Neuronal stem cell (in vitro differentiated cells): ENCODE measurements around the gene SCG2.

Experiments
- DNase-seq: peaks from one replicate; pipeline ENCODE4 v3.0.0-alpha.2; 2013; ENCODE audit warnings: low spot score
- H2AFZ ChIP-seq: one replicate; pipeline ENCODE4 v1.6.1; 2013; ENCODE audit warnings: mild to moderate bottlenecking, low read length, inconsistent platforms
- H2AK5ac ChIP-seq: 2 replicates; pipeline ENCODE4 v1.6.1; 2013; ENCODE audit warnings: low read depth, mild to moderate bottlenecking, inconsistent platforms, low read length, moderate library complexity, mixed read lengths
- H2BK120ac ChIP-seq: 2 replicates; pipeline ENCODE4 v1.6.1; 2013; ENCODE audit warnings: low read depth, mild to moderate bottlenecking, inconsistent platforms, low read length, moderate library complexity, mixed read lengths
- H2BK12ac ChIP-seq: one replicate; pipeline ENCODE4 v1.6.1; 2013; ENCODE audit warnings: low read length, inconsistent platforms
- H2BK15ac ChIP-seq: 2 replicates; pipeline ENCODE4 v1.6.1; 2013; ENCODE audit warnings: mild to moderate bottlenecking, low read length, inconsistent platforms, mixed read lengths
- H2BK5ac ChIP-seq: one replicate; pipeline ENCODE4 v1.6.1; 2013; ENCODE audit warnings: inconsistent platforms, mild to moderate bottlenecking, low read length, moderate library complexity
- H3K14ac ChIP-seq: one replicate; pipeline ENCODE4 v1.6.1; 2013; ENCODE audit warnings: low read length, inconsistent platforms
- H3K18ac ChIP-seq: 2 replicates; pipeline ENCODE4 v1.6.1; 2013; ENCODE audit warnings: low read length, inconsistent platforms
- H3K23ac ChIP-seq: 2 replicates; pipeline ENCODE4 v1.6.1; 2013; ENCODE audit warnings: low read depth, mild to moderate bottlenecking, mixed read lengths, low read length, inconsistent platforms; ENCODE audit not compliant: poor library complexity
- H3K27ac ChIP-seq: replicated peaks from 3 replicates; pipeline ENCODE4 v1.5.1; 2013; ENCODE audit warnings: low read length, inconsistent platforms
- H3K27me3 ChIP-seq, 3 experiments: 2 replicates each; pipeline ENCODE4 v1.6.1; 2013; ENCODE audit warnings: low read length in 3 of 3, mild to moderate bottlenecking in 2 of 3, inconsistent platforms in 1 of 3, low read depth in 1 of 3, mixed read lengths in 1 of 3, moderate library complexity in 1 of 3; ENCODE audit not compliant: control insufficient read depth in 3 of 3, insufficient read depth in 3 of 3
- H3K36me3 ChIP-seq, 2 donors: replicated peaks in 1 of 2; 2 replicates each; pipeline ENCODE4 v1.6.1; 2013; ENCODE audit warnings: low read length in 2 of 2; ENCODE audit not compliant: control insufficient read depth in 2 of 2, insufficient read depth in 2 of 2
- H3K4ac ChIP-seq: 2 replicates; pipeline ENCODE4 v1.6.1; 2013; ENCODE audit warnings: inconsistent platforms, mild to moderate bottlenecking, low read length, moderate library complexity
- H3K4me1 ChIP-seq, 2 donors: 1 replicate in 1 of 2; 2 replicates in 1 of 2; pipeline ENCODE4 v1.6.1; 2013; ENCODE audit warnings: low read length in 2 of 2, low read depth in 1 of 2; ENCODE audit not compliant: control insufficient read depth in 2 of 2, insufficient read depth in 1 of 2
- H3K4me2 ChIP-seq: one replicate; pipeline ENCODE4 v1.6.1; 2013; ENCODE audit warnings: mild to moderate bottlenecking, low read length, inconsistent platforms; ENCODE audit not compliant: insufficient read depth, poor library complexity, severe bottlenecking
- H3K4me3 ChIP-seq, 2 donors: 2 replicates each; pipeline ENCODE4 v1.5.1; 2013; ENCODE audit warnings: low read length in 2 of 2, mild to moderate bottlenecking in 2 of 2, inconsistent platforms in 1 of 2, moderate library complexity in 1 of 2
- H3K79me1 ChIP-seq: one replicate; pipeline ENCODE4 v1.6.1; 2013; ENCODE audit warnings: low read depth, mild to moderate bottlenecking, inconsistent platforms, low read length, moderate library complexity
- H3K9ac ChIP-seq: one replicate; pipeline ENCODE4 v1.6.1; 2013; ENCODE audit warnings: mild to moderate bottlenecking, low read depth, low read length, inconsistent platforms; ENCODE audit not compliant: poor library complexity
- H3K9me3 ChIP-seq, 2 donors: replicated peaks in 1 of 2; 2 replicates each; pipeline versions ENCODE3 to v1.6.1; 2013; ENCODE audit warnings: low read length in 2 of 2, mild to moderate bottlenecking in 2 of 2, inconsistent platforms in 1 of 2, low read depth in 1 of 2, mixed read lengths in 1 of 2, moderate library complexity in 1 of 2; ENCODE audit not compliant: control insufficient read depth in 2 of 2, insufficient read depth in 1 of 2
- H4K8ac ChIP-seq: one replicate; pipeline ENCODE4 v1.6.1; 2013; ENCODE audit warnings: low read depth, mild to moderate bottlenecking, inconsistent platforms, low read length, moderate library complexity
- H4K91ac ChIP-seq: one replicate; pipeline ENCODE4 v1.6.1; 2013; ENCODE audit warnings: low read length, low read depth, mild to moderate bottlenecking, inconsistent platforms; ENCODE audit not compliant: poor library complexity
- WGBS, 2 donors: extraction: QIAGEN DNeasy Blood & Tissue Kit; methylation state at CpG; one replicate each; pipeline ENCODE4 v1.1.7; 2013; ENCODE audit warnings: missing lambda C conversion rate in 2 of 2, mixed read lengths in 1 of 2; ENCODE audit not compliant: insufficient read length in 2 of 2, insufficient replicate concordance in 1 of 2; ENCODE audit errors: extremely low coverage in 2 of 2; 5-methylcytosine and 5-hydroxymethylcytosine counted together

SCG2 gene

GRCh38 chr2:223590964-223591363 is 11.2 kb downstream of the SCG2 start:
- Histone ChIP-seq H3K14ac (no peak overlapping the region), H3K18ac (no peak overlapping the region), H3K9ac (no peak overlapping the region), H3K36me3 (no peaks in the 10 kb centered on the region), H4K8ac (no peak overlapping the region), H4K91ac (no peak overlapping the region), H3K27ac (no peak overlapping the region), H2BK12ac (no peak overlapping the region), H3K4me3 (no peak overlapping the region), H3K23ac (no peak overlapping the region), H3K4ac (no peak overlapping the region), H2BK5ac (no peak overlapping the region), H2AFZ (no peak overlapping the region), H3K4me1 (peaks cover 4 to 32% of the 10 kb centered on the region in 2 donors), H3K9me3 (no peaks in the 10 kb centered on the region), H2BK120ac (no peak overlapping the region), H3K4me2 (no peak overlapping the region), H2AK5ac (no peak overlapping the region), H3K79me1 (no peaks in the 10 kb centered on the region), H2BK15ac (no peak overlapping the region), H3K27me3 (no peaks in the 10 kb centered on the region)
- no peak for DNase-seq

DNA sequence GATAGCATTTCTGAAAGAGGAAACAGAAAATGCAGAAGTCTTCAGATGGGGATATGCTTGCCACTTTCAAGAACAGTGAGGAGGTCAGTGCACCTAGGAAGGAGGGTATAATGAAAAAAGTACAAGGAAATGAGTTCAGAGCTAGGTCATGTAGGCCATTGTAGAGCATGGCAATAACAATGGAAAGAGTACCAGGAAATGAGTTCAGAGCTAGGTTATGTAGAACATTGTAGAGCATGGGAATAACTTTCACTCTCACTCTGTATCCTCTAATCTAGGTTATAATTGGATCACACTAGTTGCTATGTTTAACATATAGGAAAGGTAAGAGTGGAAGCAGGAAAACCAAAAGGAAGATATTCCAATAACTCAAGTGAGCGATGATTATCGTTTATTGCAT is 12.3 kb downstream of the SCG2 start:
- no peaks in the 10 kb centered on the region for H3K36me3 ChIP-seq
- no peaks in the 10 kb centered on the region for H3K27me3 ChIP-seq
- no peak overlapping the region for H2AK5ac ChIP-seq
- no peak overlapping the region for H3K9ac ChIP-seq
- H3K9me3 ChIP-seq: no peaks in the 10 kb centered on the region
- H3K4me2 ChIP-seq: no peak overlapping the region
- no peaks in the 10 kb centered on the region for H3K79me1 ChIP-seq
- no peak for DNase-seq
- H2BK120ac ChIP-seq: no peak overlapping the region
- no peak overlapping the region for H3K18ac ChIP-seq
- no peak overlapping the region for H3K23ac ChIP-seq
- no peak overlapping the region for H3K27ac ChIP-seq
- no peak overlapping the region for H2AFZ ChIP-seq
- no peak overlapping the region for H3K4ac ChIP-seq
- H3K4me1 ChIP-seq: peaks cover 6 to 40% of the 10 kb centered on the region in 2 donors
- no CpG with 5 or more reads among the region's 2 CpGs for WGBS, 2 donors
- no peak overlapping the region for H2BK12ac ChIP-seq
- no peak overlapping the region for H3K14ac ChIP-seq
- no peak overlapping the region for H2BK15ac ChIP-seq
- no peak overlapping the region for H3K4me3 ChIP-seq
- no peak overlapping the region for H4K91ac ChIP-seq
- H4K8ac ChIP-seq: no peak overlapping the region
- no peak overlapping the region for H2BK5ac ChIP-seq

DNA sequence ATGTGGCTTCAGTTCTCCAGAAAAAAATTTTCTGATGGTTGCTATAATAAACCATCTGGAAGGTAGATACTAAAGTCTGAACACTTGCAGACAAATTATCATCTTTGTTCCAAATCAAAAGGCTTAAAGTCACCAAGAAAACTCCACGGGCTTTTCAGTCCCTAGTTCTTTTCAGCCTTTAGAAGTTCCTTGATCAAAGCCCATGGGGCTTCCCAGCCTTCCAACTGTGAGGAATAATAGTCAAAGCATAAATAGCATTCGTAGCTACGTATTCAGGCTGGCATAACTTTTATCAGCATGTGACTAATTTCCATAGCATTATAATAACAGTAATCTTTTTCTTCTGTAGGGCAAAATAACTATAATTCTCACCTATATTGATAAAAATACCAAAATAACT is 13.9 kb downstream of the SCG2 start:
- Histone ChIP-seq H2BK5ac (no peak overlapping the region), H2BK120ac (no peak overlapping the region), H3K4ac (no peak overlapping the region), H3K79me1 (no peaks in the 10 kb centered on the region), H3K4me1 (peaks cover 6 to 40% of the 10 kb centered on the region in 2 donors), H2AK5ac (no peak overlapping the region), H3K18ac (no peak overlapping the region), H3K4me3 (no peak overlapping the region), H4K8ac (no peak overlapping the region), H3K27me3 (no peaks in the 10 kb centered on the region), H3K27ac (no peak overlapping the region), H3K9ac (no peak overlapping the region), H2BK12ac (no peak overlapping the region), H3K9me3 (no peaks in the 10 kb centered on the region), H3K4me2 (no peak overlapping the region), H2BK15ac (no peak overlapping the region), H3K36me3 (no peaks in the 10 kb centered on the region), H3K23ac (no peak overlapping the region), H3K14ac (no peak overlapping the region), H2AFZ (no peak overlapping the region), H4K91ac (no peak overlapping the region)
- no peak for DNase-seq
- WGBS, 2 donors: no CpG with 5 or more reads among the region's 3 CpGs

- Histone ChIP-seq H3K4me1 (peaks cover 6 to 40% of the 10 kb centered on the region in 2 donors), H3K23ac (no peak overlapping the region), H2BK5ac (no peak overlapping the region), H4K91ac (no peak overlapping the region), H2BK120ac (no peak overlapping the region), H3K4ac (no peak overlapping the region), H3K27ac (no peak overlapping the region), H2AFZ (no peak overlapping the region), H2AK5ac (no peak overlapping the region), H3K14ac (no peak overlapping the region), H2BK15ac (no peak overlapping the region), H3K9me3 (no peaks in the 10 kb centered on the region), H3K36me3 (no peaks in the 10 kb centered on the region), H3K79me1 (no peaks in the 10 kb centered on the region), H3K18ac (no peak overlapping the region), H3K27me3 (no peaks in the 10 kb centered on the region), H3K9ac (no peak overlapping the region), H4K8ac (no peak overlapping the region), H2BK12ac (no peak overlapping the region), H3K4me2 (no peak overlapping the region), H3K4me3 (no peak overlapping the region)
- no peak for DNase-seq
- no CpG with 5 or more reads among the region's 3 CpGs for WGBS, 2 donors
These were observed 14.9 kb downstream of the SCG2 start for GRCh38 chr2:223587301-223587700.
